ENCODE measurements around the gene DDIT3. TPM values are rescaled to one million over a fixed set of nuclear protein-coding genes. Genes with fewer than 3 reads are reported as not detected.

The DDIT3 gene
- total RNA-seq, 1 donor from 2014 or later: 70.9 TPM

DNA sequence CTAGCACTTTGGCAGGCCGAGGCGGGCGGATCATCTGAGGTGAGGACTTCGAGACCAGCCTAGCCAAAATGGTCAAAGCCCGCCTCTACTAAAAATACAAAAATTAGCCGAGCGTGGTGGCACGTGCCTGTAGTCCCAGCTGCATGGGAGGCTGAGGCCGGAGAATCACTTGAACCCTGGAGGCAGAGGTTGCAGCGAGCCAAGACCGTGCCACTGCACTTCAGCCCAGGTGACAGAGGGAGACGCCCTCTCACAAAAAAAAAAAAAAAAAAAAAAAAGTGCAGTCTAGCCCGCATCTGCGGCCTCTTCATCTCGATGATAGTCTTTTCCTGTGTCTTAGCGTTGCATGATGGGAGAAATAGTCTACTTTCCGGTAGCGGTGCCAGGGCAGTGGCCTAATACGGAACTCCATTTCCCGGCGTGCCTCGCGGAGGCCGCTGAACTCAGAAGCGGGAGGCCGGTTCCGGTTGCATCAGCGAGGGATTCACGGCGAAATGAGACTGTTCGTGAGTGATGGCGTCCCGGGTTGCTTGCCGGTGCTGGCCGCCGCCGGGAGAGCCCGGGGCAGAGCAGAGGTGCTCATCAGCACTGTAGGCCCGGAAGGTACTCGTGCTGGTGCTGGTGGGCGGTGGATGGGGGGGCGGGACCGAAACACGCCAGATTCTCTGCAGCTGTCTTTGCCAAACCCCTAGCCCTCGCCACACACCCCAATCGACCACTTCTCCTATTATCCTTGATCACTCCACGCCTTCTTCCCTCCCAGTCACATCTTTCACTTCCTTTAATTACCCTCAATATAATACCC, 32.5 kb downstream of the DDIT3 start, which contains the start of gene MARS1:
Gene MARS1 (plus strand): TSS at position 472 of the 805 bp plus-strand sequence. CDS start 23 bp downstream, at position 495.
- H3K27ac Mint-ChIP-seq (ENCODE audit: unreplicated experiment): peak within 1 kb of the TSS; percentile 96
- TF ChIP-seq, protein P1, sequence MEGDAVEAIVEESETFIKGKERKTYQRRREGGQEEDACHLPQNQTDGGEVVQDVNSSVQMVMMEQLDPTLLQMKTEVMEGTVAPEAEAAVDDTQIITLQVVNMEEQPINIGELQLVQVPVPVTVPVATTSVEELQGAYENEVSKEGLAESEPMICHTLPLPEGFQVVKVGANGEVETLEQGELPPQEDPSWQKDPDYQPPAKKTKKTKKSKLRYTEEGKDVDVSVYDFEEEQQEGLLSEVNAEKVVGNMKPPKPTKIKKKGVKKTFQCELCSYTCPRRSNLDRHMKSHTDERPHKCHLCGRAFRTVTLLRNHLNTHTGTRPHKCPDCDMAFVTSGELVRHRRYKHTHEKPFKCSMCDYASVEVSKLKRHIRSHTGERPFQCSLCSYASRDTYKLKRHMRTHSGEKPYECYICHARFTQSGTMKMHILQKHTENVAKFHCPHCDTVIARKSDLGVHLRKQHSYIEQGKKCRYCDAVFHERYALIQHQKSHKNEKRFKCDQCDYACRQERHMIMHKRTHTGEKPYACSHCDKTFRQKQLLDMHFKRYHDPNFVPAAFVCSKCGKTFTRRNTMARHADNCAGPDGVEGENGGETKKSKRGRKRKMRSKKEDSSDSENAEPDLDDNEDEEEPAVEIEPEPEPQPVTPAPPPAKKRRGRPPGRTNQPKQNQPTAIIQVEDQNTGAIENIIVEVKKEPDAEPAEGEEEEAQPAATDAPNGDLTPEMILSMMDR (IDR thresholded peaks at IDR 0.05; ENCODE audit: partially characterized antibody, unreplicated experiment): peak; percentile 10
- peaks cover 23% of the 10 kb centered on the region for H3K36me3 Mint-ChIP-seq (ENCODE audit: unreplicated experiment)

DNA sequence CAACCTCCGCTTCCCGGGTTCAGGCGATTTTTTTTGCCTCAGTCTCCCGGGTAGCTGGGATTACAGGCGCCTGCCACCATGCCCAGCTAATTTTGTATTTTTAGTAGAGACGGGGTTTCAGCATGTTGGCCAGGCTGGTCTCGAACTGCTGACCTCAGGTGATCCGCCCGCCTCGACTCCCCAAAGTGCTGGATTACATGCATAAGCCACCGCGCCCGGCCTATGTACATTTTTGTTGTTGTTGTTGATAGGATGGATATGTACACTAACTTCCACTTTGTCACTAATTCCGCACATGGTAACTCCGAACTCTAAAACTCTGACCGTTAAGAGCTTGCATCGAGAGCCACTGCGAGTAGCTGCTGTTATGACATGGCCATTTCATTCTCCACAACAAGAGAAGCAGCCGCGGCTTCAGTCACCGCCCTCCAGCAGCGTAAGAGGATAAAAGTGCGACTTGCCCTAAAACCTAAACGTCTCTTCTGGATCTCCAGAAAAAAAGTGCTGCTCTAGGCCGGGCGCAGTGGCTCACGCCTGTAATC, 33.2 kb downstream of the DDIT3 start:
- Mint-ChIP-seq H3K36me3 (ENCODE audit: unreplicated experiment) (peaks cover 23% of the 10 kb centered on the region), H3K27me3 (ENCODE audit: unreplicated experiment) (peaks cover 28% of the 10 kb centered on the region), H3K27ac (ENCODE audit: unreplicated experiment) (peak overlapping the region; percentile 96), H3K4me1 (ENCODE audit: low read depth, unreplicated experiment) (peaks cover 20% of the 10 kb centered on the region), H3K4me3 (ENCODE audit: unreplicated experiment) (peak overlapping the region; percentile 94), H3K9me3 (ENCODE audit: unreplicated experiment) (peaks cover 22% of the 10 kb centered on the region)
- TF ChIP-seq, protein P1 (IDR thresholded peaks at IDR 0.05; ENCODE audit: partially characterized antibody, unreplicated experiment): no peak
- no peak for DNase-seq

More for the DNA sequence above, 32.5 kb downstream of the DDIT3 start, which contains the start of gene MARS1:
- Mint-ChIP-seq H3K9me3 (ENCODE audit: unreplicated experiment) (peaks cover 22% of the 10 kb centered on the region), H3K4me3 (ENCODE audit: unreplicated experiment) (peak within 1 kb of the TSS; percentile 94), H3K27me3 (ENCODE audit: unreplicated experiment) (peaks cover 28% of the 10 kb centered on the region), H3K4me1 (ENCODE audit: low read depth, unreplicated experiment) (peaks cover 22% of the 10 kb centered on the region)
- DNase-seq: peak; percentile 90

DNA sequence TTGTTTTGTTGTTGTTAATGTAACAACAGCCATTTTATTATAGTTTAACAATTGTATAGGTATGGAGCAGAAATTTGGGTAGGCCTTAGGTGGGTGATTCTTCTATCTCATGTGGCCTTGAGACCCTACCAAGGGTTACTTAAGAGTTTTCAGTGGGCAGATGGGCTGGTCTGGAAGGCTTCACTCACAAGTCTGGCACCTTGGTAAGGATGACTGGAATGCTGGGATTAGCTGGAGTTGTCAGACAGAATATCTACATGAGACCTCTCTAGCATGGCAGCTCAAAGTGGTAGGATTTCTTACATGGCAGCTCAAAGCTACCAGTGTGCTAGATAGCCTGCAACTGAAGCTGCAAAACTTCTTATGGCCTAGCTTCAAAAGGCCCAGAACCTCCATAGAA, 34.6 kb downstream of the DDIT3 start:
- no peak for DNase-seq

DNA sequence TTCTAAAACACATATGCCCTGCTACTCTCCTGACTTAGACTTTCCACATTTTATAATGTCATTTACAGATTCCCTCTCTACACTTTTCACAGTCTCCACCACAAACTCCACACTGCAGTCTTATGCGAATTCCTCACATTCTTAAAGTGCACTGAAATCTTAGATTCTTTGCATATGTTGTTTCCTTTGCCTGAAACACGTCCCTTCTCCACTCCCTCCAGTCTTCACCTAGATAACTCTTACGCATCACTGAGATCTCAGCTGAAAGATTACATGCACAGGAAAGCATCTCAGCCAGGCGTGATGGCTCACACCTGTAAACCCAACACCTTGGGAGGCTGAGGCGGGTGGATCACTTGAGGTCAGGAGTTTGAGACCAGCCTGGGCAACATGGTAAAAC, 36.8 kb downstream of the DDIT3 start:
- Mint-ChIP-seq H3K36me3 (ENCODE audit: unreplicated experiment) (peaks cover 3% of the 10 kb centered on the region), H3K4me3 (ENCODE audit: unreplicated experiment) (no peak overlapping the region), H3K27me3 (ENCODE audit: unreplicated experiment) (peaks cover 9% of the 10 kb centered on the region), H3K27ac (ENCODE audit: unreplicated experiment) (no peak overlapping the region), H3K4me1 (ENCODE audit: low read depth, unreplicated experiment) (peaks cover 3% of the 10 kb centered on the region), H3K9me3 (ENCODE audit: unreplicated experiment) (peaks cover 12% of the 10 kb centered on the region)
- DNase-seq: no peak
- TF ChIP-seq, protein P1 (IDR thresholded peaks at IDR 0.05; ENCODE audit: partially characterized antibody, unreplicated experiment): no peak

More for the DNA sequence above, 34.6 kb downstream of the DDIT3 start:
- no peak overlapping the region for H3K4me3 Mint-ChIP-seq (ENCODE audit: unreplicated experiment)
- H3K36me3 Mint-ChIP-seq (ENCODE audit: unreplicated experiment): peaks cover 17% of the 10 kb centered on the region
- TF ChIP-seq, protein P1 (IDR thresholded peaks at IDR 0.05; ENCODE audit: partially characterized antibody, unreplicated experiment): no peak
- peaks cover 23% of the 10 kb centered on the region for H3K27me3 Mint-ChIP-seq (ENCODE audit: unreplicated experiment)
- no peak overlapping the region for H3K27ac Mint-ChIP-seq (ENCODE audit: unreplicated experiment)
- peaks cover 21% of the 10 kb centered on the region for H3K9me3 Mint-ChIP-seq (ENCODE audit: unreplicated experiment)
- peaks cover 13% of the 10 kb centered on the region for H3K4me1 Mint-ChIP-seq (ENCODE audit: low read depth, unreplicated experiment)

DNA sequence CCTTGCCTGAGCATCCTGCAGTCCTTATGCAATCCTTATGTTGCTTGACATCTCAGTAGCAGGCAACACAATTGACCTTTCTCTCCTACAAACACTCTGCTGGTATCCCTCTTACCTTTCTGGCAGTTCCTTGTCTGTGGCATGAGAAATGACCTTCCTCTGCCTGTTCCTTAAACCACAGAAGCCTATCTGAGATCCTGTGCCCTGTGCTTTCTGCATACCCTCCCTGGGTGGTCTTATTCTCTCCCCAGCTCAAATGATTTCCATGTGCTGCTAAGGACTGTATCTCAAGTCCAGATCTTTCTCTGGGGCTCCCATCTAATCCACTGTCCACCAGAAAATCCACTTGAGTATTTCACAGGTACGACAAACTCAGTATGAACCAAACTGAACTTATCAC, 38.6 kb downstream of the DDIT3 start:
- H3K27ac Mint-ChIP-seq (ENCODE audit: unreplicated experiment): peak overlapping the region; percentile 36
- peaks cover 4% of the 10 kb centered on the region for H3K9me3 Mint-ChIP-seq (ENCODE audit: unreplicated experiment)
- H3K36me3 Mint-ChIP-seq (ENCODE audit: unreplicated experiment): peaks cover 7% of the 10 kb centered on the region
- DNase-seq: no peak
- TF ChIP-seq, protein P1 (IDR thresholded peaks at IDR 0.05; ENCODE audit: partially characterized antibody, unreplicated experiment): no peak
- H3K4me1 Mint-ChIP-seq (ENCODE audit: low read depth, unreplicated experiment): peaks cover 3% of the 10 kb centered on the region
- H3K4me3 Mint-ChIP-seq (ENCODE audit: unreplicated experiment): no peak overlapping the region
- peaks cover 8% of the 10 kb centered on the region for H3K27me3 Mint-ChIP-seq (ENCODE audit: unreplicated experiment)

Measured in glutamatergic neuron (in vitro differentiated cells).